Stimulated activated CD4-positive, alpha-beta T cell treated with anti-CD3 and anti-CD28 coated beads, Interleukin-1b, Interleukin-23, amount 100 ng/mL, for 24 hours (primary cell): Measurements from ENCODE around the gene FLACC1.
A peak's percentile ranks its signal among the peaks of the same experiment; 100 is the strongest.

Experiments used
- DNase-seq, 4 experiments: peaks; one replicate each; pipeline ENCODE4 v3.0.0-alpha.2; 2020; ENCODE audit warnings: low read depth in 4 of 4, low spot score in 1 of 4

The FLACC1 gene

DNA sequence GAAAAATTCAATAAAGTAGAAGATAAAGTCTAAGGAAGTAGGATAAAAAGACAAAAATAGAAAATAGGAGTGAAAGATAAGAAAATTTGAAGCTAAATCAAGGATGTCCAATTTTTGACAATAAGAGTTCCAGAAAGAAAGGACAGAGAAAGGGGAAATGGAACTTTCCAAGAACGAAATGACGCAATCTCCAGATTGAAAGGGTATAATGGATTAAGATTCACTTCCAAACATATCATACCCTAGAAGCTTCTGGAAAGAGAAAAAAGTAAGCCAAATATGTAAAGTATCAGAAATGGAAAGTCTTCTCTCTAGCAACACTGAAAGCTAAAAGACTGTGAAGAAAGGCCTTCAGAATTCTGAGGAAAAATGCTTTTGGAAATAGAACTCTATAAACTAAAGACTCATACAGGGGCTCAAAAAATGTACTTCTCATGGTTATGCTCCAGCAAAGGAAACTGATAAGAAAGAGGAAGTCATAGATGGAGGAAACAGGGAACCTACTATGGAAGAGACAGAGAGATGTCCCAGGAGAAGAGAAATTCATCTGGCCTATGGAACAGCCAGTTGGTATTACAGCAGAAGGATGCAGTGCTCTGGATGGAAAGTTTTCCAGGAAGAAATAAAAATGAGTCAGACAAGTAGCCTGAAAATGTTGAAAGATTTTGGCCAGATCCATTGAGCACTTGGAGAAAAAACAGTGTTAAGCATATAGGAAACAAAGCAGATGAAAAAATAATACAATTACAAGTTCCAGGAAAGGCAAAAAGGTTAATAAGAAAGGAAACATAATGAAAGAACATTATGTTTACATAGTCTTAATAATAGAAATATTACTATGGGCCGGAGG, 76.7 kb downstream of the FLACC1 start:
- DNase-seq, result no peak

DNA sequence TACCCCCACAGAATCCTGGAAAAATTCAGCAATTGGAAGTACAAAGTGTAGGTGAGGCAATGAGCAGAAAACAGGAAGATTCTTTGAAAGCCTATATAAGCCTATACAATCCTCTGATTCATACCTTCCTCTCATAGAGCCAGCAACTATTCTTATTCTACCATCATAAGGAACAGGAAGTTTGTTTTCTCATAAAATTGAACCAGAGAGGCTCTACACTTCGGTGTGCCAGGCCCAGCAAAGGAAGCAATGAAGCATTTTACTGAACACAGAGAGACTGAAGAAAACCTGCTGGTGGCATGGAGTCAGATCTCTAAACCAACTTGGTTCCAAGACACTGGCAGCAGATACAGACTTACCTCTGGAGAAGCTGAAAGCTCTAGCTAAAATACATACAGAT, 78.1 kb downstream of the FLACC1 start:
- no peak for DNase-seq

DNA sequence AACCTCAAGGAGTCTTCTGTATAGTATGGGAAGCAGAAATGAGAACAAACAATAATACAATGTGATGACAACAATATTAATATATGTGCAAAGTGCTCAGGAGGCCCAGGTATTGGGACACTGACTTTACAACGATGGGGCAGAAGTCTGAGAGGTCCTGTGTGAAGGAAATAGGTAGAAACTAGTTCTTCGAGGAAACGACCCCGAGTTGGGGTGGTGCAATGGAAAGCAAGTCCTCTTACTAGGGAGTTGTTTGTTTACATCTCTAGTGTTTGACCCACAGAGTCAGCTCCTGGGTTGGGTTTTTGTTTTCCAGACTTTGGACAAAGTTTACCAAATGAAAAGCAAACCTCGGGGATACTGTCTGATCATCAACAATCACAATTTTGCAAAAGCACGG, 80.6 kb downstream of the FLACC1 start:
- no peak for DNase-seq

DNA sequence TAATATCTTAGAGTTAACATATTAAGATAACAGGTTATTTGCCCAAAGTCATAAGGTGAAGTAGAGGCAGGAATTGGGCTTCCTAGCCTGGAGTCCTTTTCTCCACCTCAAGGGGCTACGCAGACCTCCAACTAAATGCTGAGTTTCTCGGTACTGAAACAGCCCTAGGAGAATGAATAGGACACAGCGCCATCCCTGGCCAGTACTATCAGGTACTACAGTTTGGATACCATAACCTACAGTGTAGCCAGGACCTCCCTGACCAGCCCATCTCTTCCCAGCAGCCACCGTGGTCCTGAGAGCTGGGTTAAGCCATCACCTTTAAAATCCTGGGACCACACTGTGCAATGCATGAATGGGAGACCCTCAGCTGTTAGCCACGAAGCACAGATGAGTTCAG, 81.2 kb downstream of the FLACC1 start:
- no peak for DNase-seq

DNA sequence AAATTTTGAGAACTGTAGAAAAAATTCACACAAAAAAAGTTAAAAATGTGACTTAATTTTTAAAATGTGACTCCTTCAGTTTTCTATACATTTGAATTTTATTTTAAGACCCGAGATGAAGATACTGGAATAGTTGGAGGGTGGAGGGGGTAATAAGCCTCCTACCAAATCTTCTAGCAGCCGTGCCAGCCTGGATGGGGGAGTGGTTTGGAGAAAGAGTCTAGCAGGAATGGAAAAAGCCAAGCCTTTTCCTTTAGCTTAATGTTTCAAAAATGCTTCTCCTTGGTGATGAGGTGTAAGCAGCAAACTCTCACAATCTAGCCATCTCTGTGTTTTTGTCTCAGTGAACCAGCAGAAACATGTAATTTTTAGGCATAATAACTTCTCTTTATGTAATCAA, 82.1 kb downstream of the FLACC1 start:
- DNase-seq, result no peak

DNA sequence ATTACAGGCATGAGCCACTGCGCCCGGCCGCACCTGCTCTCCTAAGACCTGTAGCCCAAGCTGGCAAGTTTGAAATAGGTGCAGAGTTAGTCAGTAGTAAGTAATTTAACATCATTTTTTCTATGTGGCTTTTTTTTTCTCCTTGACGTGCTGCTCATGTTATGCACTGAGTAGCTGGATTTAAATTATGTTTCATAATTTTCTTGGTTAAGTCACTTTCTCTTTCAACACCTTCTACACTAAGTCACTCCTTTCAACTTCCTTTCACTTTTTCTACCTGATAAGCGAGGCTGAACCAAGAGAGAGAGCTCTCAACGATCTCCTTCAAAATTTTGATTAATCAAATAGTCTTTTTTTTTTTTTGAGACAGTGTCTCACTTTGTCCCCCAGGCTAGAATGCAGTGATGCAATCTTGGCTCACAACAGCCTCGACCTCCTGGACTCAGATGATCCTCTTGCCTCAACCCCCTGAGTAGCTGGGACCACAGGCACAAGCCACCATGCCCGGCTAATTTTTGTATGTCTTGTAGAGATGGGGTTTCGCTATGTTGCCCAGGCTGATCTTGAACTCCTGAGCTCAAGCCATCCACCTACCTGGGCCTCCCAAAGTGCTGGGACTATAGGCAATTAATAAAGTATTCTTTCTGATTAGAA, 83.7 kb downstream of the FLACC1 start:
- DNase-seq, result no peak

DNA sequence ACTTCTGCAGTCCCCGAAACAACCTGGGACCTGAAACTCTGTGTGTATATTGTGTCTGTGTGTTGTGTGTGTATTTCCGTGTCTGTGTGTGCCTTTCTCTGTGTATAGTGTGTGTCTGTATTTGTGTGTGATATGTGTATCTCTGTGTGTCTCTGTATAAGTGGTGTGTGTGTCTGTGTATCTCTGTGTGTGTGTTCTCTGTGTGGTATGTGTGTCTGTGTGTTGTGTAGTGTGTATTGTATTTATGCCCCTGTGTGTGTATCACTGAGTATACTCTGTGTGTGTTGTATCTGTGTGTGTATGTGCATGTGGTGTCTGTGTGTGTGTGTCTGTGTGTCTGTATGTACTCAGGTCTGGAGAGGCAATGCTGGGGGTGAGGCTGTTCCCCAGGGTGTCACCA, 85.2 kb downstream of the FLACC1 start:
- no peak for DNase-seq

DNA sequence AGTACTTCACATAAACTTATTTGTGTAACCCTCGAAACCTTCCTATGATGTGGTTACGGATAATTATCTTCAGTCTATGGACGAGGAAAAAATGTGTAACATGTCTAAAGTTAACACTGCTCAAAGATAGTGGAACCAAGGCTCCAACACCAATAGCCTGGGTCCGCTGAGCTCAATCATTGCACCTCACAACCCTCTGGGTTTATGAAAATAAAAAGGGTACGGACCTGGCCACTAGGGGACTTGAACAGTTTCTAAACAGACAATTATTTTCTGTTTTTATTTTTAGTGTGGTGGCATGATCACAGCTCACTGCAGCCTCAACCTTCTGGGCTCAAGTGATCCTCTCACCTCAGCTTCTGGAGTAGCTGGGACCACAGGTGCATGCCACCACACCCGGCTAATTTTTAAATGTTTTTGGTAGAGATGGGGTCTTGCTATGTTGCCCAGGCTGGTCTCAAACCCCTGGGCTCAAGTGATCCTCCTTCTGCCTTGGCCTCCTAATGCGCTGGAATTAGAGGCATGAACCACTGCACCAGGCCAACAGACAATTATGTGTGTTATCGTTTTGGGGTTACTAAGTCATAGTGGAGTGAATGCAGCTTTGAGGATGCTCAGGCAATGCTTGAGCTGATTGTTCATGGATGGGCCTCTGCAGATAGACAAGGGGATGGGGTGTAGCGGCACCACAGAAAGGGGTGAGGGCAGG, 86.7 kb downstream of the FLACC1 start:
- no peak for DNase-seq

DNA sequence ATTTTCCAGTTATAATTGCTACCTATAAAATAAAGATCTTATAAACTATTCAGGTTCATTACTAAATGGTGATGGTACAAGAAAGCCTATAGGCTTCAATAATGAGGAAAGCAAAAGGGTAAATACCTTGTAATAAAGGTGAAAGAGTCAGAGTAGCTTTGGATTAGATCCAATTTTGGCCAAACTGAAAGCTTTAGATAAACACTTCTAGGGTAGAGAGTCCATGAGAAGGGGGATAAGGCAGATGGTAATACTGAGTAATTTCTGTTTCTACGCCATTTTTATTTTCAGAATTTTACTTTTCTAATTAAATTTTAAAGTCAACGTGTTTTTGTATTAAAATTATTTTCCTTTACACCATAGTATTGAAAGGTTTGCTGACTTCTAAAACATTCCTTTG, 87.4 kb downstream of the FLACC1 start:
- no peak for DNase-seq

DNA sequence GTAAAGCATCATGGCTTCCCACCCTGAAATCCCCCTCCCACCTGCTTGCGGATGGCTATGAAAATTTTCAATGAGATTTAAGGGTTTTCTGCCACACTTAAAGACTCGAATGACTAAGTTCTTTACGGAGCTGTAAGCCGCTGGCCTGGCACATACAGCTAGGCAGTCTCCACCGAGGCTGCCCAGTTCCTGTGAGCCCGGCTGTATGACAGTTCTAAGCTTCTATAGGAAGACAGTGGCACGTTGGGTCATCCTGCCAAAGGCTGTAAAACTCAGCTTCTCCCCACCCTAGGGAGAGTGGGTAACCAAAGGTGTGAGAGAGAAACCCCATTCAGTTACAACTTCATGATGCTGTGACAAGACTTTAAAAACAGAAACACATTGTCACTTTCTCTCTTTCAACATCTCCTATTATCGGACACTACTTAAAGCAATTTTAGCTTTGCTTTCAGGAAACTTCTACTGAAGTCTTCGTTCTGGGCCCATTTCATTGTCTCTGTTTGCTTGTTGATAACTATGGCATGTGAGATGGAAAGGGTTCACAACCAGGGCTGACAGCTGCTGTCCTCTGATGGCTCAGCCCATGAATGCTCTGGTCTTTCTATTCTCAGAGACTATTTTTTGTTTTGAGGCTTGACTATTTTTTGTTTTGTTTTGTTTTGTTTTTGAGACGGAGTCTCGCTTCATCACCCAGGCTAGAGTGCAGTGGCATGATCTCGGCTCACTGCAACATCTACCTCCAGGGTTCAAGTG, 89.7 kb downstream of the FLACC1 start:
- no peak for DNase-seq

DNA sequence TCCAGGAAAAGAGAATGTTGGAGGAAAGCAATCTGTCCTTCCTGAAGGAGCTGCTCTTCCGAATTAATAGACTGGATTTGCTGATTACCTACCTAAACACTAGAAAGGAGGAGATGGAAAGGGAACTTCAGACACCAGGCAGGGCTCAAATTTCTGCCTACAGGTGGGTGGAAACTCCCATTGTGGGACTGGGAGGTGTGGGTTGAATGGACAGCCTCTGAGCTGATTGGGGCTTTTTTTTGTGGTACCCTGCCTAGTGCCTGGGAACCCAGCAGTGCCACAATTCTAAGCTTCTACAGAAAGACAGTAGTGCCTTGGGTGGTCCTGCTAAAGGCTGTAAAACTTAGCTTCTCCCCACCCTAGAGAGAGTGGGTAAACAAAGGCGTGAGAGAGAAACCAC, 90.5 kb downstream of the FLACC1 start:
- no peak for DNase-seq

DNA sequence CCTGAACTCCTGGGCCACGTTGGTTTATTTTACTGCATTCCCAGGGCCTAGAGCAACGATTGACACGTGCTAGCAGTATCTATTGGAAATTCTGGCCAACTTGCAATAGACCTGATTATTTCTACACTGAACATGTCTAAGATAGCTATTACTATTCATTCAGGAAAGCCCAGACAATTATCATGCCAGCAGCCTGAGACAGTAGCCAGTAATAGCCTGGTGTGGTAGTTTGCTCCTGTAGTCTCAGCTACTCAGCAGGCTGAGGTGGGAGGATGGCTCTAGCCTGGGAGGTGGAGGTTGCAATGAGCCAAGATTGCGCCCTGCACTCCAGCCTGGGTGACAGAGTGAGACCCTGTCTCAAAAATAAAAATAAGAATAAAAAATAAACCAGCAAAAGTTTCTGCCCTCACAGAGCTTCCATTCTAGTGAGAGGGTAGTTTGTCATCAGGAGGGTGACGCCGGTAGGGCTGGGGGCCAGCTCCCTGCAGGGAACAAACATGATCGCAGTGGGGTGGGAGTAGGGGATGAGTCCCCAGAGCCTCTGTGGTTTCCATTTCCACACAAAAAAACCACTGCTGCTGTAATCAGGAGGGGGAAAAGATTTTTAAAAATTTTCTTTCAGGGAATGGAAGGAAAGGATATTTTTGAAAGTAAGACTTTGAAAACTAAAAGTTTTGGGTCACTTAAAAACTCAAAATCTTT, 92.5 kb downstream of the FLACC1 start:
- no peak for DNase-seq

DNA sequence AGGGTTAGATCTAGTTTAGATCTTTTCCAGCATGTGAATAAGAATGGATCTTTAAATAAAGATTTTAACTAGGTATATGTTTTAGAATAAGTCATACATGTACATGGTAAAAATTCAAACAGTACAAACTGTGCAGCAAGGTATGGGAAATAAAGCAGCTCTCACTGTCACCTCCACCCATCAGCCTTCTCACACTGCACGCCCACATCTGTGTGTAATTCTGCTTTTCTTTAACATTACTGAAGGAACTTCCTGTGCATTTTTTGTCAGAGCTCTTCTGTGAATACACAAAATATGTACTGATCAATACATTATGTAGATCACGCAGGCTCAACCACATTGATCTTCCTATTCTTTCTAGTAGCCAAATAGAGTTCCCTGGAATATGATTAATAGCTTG, 93.4 kb downstream of the FLACC1 start:
- DNase-seq, result no peak

DNA sequence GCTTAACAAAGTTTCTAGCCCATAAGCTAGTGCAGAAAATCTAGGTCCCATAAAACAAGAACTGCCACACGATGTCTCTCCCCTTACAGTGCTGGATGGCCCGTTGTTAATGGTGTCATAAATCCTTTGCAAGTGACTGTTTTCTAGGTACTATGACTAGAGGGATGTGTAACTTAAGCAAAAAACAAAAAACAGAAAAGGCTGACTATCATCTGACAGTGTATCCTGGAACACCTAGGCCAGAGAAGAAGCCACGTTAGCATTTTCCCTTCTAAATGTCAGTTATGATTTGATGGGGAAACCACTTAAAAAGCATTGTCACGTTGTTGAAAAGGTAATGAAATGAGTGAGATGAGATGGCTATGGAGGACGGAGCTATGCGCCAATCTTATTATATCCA, 94.4 kb downstream of the FLACC1 start:
- DNase-seq, result no peak

DNA sequence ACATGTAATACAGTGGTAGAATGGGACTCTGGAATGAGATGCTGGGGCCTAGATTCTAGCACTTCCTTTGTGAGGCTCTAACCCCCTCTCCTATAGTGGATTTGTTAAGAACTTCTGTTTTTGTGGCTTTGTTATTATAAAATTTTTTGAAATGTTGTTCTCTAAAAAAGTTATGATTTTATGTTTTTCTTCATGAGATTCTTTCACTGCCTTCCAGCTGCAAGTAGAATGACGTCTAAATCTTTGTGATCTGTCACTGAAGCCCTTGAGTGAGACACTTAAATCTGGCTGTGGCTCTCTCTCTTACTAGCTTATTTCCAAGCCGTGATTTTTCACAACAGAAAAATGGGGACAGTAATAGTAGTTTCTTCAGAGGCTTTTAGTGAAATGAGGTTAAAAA, 95.2 kb downstream of the FLACC1 start:
- no peak for DNase-seq

DNA sequence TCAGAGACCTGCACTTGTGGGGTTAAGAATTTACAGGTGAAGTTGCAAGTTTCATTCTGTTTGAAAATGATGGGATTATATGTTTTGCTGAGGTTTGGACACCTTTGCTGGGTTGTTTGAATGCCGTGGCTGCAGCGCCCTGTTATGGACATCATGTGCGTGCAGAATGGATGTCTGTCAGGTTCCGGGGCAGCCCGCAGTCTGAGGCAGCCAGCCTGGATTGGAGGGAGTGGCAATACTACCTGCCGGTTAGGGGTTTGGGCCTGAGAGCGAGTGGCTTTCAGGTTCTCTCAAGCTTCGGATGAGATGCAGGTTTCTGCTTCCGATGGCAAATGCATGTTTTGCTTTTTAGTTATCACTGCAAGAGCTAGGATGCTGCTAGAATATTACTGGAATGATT, 95.7 kb downstream of the FLACC1 start:
- DNase-seq, result no peak

DNA sequence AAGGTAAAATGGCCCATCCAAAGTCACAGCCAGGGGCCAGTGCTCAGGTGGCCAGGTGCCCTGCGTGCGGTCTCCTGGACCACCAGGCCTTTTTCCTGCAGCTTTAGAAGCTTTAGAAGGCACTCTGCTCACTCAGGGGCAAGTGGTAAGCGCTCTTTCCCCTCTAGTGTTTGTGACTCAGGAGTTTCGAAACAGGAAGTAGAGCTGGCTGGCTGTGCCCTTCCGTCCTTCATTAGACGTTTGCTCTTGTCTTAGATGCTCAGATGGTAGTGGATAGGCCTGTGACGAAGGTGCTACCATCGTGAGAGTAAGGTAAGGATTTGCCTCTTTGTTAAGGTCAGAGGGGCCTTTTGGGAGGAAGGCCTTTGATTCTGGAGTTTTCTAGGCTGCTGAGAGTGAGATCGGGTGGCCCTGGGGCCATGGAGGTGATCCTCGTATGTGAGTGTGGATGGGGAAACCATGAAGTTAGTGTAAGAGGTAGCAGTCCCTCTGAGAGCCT, 96.8 kb downstream of the FLACC1 start, which contains the start of gene CASP8:
TSS of gene CASP8 (plus strand) at position 235 of the 499 bp plus-strand sequence. CDS start 5,951 bp downstream, outside the sequence.
- DNase-seq, result peak in 1 of 4 experiments; percentile 31

DNA sequence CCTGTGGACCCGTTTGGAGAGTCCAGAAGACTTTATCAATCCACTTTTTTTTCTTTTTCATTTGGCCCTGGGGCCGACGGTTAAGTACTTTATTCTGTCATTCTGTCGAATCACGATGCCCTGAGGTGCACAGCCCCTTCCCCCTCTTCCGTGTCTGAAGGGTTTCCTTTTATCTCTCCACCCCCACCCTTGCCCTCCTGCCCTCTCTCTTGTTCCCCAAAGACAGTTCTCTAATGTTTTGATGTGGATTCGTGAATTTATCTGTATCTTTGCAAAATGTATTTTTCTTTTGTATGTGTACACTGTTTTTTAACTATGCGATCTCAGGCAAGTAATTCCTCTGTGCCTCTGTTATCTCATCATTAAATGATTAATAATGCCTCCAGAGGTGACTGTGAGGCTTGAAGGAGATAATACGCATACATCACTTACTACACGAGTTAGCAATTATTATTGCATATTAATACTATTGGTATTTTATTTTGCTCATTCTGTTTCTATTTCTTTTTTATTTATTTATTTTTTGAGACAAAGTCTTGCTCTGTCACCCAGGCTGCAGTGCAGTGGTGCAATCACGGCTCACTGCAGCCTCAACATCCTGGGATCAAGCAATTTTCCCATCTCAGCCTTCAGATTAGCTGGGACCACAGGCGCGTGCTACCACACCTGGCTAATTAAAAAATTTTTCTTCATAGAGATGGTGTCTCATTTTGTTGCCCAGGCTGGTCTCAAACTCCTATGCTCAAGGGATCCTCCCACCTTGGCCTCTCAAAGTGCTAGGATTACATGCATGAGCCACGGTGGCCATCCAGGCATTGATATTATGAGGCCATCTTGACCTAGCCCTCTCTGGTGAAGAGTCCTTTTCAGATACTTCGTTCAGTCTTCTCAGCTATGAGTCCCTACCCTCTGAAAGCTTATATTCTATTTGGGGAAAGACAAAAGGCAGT, 98.2 kb downstream of the FLACC1 start:
- no peak for DNase-seq

DNA sequence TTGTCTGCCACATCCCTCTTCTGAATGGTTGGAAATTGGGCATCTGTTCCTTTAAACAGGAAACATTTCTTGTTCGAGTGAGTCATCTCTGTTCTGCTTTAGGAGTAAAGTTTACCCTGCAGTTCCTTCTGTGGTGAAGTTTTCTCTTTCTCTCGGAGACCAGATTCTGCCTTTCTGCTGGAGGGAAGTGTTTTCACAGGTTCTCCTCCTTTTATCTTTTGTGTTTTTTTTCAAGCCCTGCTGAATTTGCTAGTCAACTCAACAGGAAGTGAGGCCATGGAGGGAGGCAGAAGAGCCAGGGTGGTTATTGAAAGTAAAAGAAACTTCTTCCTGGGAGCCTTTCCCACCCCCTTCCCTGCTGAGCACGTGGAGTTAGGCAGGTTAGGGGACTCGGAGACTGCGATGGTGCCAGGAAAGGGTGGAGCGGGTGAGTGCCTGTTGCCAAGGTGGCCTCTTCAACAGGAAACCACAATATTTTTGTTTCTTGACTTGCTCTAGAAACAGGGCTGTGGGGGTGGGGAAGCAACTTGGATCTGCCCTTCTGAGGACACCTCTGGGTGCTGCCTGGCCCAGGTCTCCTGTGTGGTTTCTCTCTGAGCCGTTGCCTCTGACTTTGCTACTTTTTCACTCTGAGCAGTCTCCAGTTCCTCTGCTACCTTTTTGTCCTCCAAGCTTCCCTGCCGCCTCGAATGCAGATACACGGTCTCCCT, 99.0 kb downstream of the FLACC1 start:
- peak; percentile 52 to 85 (median 67) for DNase-seq
